Right forelimb (tissue), 1 donor: ENCODE measurements around the gene MT1B.
"Not testable (repeated sequence)": the region's sequence is repeated elsewhere in the genome, so short reads cannot be mapped to it uniquely, and the experiment has no call there.

Experiments used
- DNase-seq: peaks from one replicate; pipeline ENCODE4 v3.0.0-alpha.2; 2018

MT1B gene

DNA sequence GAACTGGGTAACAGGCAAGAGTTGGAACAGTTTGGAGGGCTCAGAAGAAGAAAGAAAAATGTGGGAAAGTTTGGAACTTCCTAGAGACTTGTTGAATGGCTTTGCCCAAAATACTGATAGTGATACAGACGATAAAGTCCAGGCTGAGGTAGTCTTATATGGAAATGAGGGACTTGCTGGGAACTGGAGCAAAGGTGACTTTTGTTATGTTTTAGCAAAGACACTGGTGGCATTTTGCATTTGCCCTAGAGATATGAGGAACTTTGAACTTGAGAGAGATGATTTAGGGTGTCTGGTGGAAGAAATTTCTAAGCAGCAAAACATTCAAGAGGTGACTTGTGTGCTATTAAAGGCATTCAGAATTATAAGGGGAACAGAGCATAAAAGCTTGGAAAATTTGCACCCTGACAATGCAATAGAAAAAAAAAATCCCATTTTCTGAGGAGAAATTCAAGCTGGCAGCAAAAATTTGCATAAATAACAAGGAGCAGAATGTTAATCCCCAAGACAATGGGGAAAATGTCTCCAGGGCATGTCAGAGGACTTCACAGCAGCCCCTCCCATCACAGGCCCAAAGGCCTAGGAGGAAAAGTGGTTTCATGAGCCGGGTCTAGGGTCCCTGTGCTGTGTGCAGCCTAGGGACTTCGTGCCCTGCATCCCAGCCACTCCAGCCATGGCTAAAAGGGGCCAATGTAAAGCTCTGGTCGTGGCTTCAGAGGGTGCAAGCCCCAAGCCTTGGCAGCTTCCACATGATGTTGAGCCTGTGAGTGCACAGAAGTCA, 29.8 kb upstream of the MT1B start:
- DNase-seq, result not testable (repeated sequence)

DNA sequence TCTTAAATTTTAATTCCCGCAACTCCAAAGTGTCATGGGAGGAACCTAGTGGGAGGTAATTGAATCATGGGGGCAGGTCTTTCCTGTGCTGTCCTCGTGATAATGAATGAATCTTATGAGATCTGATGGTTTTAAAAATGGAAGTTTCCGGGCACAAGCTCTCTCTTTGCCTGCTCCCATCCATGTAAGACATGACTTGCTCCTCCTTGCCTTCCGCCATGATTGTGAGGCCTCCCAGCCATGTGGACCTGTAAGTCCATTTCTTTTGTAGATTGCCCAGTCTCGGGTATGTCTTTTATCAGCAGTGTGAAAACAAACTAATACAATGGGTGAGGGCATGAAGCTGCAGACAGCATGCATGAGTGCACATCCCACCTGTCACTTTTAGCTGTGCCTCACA, 28.5 kb upstream of the MT1B start:
- not testable (repeated sequence) for DNase-seq

DNA sequence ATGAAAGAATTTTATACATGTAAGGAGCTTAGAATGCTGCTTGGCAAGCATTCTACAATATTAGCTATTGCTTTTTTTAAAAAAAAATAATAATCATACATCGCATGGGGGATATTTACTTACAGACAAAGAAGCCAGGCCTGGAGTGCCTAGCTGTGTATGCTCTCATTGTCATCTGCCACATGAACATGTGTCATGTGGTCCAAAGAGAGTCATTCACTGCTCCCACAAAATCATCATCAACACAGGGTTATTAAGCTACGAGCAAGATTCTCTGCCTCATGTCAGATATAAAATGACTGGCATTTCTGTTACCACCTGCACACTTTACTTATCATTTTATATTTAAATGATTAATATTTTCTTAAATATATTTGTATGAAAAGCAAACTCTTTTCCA, 28.0 kb upstream of the MT1B start:
- no peak for DNase-seq

DNA sequence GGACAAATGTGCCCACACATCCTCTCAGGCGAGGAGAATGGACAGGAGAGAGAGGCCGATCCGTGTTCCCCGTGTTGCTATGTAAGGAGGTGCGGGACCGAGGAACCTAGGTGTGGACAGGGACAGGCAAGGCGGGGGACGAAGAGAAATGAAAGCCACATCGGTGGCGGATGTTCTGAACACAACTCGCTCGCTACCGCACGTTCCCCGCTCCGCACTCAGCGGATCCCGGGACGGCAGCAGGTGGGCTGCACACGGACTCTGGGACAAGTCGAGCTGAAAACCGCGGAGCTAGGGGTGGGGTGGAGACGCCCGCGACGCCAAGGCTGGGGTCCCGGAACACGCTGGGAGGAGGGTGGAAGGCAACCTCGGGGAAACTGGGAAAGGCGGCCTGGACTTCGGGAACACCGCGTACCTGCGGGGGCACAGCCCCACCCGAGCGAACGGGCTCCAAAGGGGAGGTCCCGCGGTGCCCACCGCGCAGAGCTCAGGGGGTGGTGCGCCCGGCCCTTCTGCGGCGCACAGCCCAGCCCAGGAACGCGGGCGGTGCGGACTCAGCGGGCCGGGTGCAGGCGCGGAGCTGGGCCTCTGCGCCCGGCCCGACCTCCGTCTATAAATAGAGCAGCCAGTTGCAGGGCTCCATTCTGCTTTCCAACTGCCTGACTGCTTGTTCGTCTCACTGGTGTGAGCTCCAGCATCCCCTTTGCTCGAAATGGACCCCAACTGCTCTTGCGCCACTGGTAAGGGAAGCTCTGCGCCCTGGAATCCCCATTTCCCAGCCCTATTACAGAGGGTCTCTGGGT, 26.3 kb upstream of the MT1B start, which contains the start of gene MT1E:
Gene MT1E, plus strand, starts transcription at position 642 of the 803 bp plus-strand sequence. Its CDS starts 71 bp downstream, at position 713.
- DNase-seq, result peak; percentile 79

DNA sequence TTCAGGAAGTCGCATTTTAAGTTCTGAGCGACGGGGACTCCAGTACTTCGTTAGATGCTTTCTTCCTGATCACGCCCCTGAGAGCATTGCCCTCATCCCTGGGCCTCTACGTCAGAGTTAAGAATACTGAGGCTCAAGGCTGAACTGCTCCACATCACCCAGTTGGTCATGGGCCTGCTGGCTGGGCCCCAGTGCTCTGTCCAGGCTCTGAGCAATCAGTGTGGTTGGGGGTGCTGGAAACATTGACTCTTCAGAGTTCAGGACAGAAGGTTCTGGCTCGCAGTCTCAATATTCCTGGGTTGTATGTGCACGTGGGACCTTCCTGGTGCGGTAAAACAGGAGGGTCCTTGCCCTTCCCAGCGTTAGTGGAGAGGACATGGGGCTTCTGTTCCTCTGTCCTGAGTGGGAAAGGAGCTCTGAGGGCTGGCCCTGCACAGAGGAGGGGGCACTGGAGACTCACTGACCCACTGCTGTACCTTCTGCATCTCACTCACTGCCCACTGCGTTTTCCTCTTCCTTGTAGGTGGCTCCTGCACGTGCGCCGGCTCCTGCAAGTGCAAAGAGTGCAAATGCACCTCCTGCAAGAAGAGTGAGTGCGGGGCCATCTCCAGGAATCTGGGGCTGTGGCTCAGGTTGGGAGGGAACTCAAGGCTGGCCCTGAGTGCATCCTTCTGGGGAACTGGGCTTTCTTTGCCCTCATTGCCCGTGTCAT, 25.6 kb upstream of the MT1B start:
- no peak for DNase-seq

DNA sequence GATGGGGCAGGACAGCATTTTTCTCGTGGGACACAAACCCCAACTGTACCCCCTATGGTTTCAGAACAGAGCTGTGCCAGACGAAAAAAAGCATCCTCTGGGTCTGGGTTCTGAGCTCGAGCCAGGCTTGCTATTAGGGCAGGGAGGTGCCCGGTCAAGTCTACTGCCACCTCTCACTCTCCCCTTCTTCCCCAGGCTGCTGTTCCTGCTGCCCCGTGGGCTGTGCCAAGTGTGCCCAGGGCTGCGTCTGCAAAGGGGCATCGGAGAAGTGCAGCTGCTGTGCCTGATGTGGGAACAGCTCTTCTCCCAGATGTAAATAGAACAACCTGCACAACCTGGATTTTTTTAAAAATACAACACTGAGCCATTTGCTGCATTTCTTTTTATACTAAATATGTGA, 25.0 kb upstream of the MT1B start:
- no peak for DNase-seq

DNA sequence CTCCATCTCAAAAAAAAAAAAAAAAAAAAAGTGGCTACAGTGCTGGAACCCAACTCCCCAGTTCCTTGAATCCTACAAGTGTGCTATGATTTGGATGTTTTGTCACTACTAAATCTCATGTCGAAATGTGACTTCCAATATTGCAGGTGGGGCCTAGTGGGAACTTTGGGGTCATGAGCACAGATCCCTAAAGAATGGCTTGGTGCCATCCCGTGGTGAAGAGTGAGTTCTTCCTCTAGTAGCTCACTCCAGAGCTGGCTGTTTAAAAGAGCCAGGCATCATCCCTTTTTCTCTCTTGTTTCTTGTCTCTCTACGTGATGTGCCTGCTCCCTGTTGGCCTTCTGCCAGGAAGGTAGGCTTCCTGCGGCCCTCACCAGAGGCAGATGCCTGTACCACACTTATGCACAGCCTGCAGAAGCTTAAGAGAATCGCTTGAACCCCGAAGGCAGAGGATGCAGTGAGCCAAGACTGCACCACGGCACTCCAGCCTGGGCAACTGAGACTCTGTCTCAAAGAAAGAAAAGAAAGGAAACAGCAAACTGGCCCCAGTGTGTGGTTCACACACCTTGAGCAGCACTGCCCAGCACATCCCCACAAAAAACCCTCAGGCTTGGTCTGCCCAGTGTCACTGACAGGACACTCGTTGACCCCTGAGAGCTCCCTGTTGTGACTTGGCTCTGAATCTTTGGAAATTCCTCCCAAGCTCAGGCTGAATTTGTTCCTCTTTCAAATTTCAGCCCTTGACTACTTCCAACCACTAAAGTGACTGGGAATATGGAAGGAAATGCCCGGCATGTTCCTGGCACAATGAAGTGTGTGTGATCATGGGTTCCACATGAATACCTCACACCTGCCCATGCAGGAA, 23.0 kb upstream of the MT1B start:
- DNase-seq, result no peak

DNA sequence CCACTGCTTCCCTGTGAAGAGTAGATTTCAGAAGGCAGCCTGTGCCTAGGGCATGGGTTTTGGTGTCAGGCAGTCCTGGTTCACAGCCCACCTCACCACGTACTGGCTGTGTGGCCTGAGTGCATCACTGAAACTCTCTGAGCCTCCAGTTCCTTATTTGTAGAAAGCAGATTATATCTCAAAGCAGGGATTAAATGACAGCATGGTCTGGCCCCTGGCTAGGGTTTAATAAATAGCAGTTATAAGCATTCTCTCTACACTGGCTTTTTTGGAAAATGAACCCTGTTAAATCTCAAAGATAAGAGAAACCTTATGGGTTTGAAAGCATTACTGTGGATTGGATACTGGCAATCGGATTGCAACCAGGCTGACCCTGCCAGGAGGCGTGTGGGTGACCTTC, 22.2 kb upstream of the MT1B start:
- no peak for DNase-seq

DNA sequence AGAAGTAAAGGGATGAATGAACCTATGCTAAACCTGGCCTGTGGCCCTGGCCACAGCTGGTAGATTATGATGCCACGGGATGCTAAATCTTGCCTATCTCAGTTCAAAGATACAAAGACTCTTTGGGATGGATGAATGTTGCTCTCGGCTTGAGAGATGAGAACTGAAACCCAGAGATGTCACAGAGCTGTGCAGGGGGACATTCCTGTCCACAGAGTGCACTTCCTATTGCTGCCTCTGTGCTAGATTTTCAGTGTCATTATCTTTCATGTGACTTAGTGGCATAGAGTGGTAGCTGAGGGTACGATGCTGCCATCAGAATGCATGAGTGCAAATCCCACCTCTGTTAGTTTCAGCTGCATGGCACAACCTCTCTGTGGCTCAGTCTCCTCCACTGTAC, 21.6 kb upstream of the MT1B start:
- no peak for DNase-seq

DNA sequence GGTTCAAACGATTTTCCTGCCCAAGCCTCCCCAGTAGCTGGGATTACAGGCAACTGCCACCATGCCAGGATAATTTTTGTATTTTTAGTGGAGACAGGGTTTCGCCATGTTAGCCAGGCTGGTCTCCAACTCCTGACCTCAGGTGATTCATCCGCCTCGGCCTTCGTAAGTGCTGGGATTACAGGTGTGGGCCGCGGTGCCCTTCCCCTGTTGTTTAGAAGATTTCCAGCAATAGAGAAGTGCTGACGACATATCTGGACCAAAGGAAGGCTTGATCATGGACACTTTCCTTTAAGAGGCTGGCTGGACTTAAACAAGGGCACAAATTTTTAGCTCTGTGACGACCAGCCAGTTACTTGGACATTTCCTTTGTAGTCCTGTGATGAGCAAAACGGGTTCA, 20.5 kb upstream of the MT1B start:
- DNase-seq, result no peak

DNA sequence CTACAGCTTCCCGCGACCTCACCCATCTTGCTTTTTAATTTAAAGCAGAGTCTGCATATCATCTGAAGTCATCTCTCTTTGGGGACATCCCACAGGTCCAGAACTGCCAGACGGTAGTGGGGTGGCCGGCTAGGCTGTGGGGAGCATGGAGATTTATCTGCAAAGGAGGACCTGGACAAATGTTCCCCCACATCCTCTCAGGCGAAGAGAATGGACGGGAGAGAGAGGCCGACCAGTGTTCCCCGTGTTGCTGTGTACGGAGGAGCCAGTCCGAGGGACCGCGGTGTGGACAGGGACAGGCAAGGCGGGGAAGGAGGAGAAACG, 19.9 kb upstream of the MT1B start:
- DNase-seq, result peak; percentile 57

DNA sequence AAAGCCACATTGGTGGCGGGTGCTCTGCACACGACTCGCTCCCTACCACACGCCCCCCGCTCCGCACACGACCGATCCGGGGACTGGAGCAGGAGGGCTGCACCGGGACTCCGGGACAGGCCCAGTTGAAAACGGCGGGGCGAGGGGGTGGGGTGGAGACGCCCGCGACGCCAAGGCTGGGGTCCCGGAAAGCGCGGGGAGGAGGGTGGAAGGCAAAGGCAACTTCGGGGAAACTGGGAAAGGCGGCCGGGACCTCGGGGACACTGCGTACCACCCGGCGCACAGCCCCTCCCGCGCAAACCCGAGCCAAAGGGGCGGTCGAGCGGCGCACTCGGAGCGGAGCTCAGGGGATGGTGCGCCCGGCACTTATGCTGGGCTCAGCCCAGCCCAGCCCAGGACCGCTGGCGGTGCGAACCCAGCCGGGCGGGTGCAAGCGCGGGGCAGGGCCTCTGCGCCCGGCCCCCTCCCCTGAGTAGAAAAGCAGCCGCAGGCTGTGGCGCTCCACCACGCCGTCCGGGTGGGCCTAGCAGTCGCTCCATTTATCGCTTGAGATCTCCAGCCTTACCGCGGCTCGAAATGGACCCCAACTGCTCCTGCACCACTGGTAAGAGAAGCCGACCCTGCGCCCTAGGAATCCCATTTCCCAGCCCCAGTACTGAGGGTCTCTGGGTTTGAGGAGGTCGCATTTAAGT, 19.4 kb upstream of the MT1B start, which contains the start of gene MT1M:
Gene MT1M, plus strand, starts transcription at position 504 of the 692 bp plus-strand sequence. Its CDS starts 73 bp downstream, at position 577.
- DNase-seq, result peak; percentile 66

DNA sequence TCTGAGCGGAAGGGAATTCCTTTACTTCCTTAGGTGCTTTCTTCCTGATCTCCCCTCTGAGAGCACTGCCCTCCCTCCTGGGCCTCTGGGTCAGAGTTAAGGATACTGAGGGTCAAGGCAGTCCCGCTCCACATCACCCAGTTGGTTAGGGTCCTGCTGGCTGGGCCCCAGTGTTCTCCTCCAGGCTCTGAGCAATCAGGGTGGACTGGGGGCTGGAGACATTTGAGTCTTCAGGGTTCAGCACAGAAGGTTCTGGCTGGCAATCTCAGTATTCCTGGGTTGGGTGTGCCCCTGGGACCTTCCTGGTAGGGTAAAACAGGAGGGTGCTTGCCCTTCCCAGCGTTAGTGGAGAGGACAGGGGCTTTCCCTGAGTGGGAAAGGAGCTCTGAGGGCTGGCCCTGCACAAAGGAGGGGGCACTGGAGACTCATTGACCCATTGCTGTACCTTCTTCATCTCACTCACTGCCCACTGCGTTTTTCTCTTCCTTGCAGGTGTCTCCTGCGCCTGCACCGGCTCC, 18.8 kb upstream of the MT1B start:
- DNase-seq, result no peak

DNA sequence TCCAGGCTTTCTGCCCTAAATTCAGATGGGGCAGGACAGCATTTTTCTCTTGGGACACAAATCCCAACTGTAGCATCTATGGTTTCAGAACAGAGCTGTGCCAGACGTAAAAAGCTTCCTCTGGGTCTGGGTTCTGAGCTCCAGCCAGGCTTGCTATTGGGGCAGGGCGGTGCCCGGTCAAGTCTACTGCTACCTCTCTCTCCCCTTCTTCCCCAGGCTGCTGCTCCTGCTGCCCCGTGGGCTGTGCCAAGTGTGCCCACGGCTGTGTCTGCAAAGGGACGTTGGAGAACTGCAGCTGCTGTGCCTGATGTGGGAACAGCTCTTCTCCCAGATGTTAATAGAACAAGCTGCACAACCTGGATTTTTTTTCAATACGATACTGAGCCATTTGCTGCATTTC, 18.2 kb upstream of the MT1B start:
- no peak for DNase-seq

DNA sequence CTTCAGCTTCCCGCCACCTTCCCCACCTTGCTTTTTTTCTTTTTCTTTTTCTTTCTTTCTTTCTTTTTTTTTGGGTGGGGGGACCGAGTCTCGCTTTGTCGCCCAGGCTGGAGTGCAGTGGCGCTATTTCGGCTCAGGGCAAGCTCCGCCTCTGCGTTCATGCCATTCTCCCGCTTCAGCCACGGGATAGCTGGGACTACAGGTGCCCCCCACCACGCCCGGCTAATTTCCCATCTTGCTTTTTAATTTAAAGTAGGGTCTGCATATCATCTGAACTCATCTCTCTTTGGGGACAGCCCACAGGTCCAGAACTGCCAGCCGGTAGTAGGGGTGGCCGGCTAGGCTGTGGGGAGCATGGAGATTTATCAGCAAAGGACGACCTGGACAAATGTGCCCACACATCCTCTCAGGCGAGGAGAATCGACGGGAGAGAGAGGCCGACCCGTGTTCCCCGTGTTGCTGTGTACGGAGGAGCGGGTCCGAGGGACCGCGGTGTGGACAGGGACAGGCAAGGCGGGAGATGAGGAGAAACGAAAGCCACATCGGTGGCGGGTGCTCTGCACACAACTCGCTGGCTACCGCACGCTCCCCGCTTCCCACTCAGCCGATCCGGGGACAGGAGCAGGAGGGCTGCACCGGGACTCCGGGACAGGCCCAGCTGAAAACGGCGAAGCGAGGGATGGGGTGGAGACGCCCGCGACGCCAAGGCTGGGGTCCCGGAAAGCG, 16.8 kb upstream of the MT1B start:
- no peak for DNase-seq

DNA sequence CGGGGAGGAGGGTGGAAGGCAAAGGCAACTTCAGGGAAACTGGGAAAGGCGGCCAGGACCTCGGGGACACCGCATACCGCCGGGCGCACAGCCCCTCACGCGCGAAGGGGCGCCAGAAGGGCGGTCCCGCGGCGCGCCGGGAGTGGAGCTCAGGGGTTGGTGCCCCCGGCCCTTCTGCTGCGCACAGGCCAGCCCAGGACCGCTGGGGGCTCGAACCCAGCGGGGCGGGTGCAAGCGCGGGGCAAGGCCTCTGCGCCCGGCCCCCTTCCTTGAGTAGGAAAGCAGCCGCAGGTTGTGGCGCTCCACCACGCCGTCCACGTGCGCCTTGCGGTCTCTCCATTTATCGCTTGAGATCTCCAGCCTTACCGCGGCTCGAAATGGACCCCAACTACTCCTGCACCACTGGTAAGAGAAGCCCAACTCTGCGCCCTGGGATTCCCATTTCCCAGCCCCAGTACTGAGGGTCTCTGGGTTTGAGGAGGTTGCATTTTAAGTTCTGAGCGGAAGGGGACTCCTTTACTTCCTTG, 16.2 kb upstream of the MT1B start:
- no peak for DNase-seq

DNA sequence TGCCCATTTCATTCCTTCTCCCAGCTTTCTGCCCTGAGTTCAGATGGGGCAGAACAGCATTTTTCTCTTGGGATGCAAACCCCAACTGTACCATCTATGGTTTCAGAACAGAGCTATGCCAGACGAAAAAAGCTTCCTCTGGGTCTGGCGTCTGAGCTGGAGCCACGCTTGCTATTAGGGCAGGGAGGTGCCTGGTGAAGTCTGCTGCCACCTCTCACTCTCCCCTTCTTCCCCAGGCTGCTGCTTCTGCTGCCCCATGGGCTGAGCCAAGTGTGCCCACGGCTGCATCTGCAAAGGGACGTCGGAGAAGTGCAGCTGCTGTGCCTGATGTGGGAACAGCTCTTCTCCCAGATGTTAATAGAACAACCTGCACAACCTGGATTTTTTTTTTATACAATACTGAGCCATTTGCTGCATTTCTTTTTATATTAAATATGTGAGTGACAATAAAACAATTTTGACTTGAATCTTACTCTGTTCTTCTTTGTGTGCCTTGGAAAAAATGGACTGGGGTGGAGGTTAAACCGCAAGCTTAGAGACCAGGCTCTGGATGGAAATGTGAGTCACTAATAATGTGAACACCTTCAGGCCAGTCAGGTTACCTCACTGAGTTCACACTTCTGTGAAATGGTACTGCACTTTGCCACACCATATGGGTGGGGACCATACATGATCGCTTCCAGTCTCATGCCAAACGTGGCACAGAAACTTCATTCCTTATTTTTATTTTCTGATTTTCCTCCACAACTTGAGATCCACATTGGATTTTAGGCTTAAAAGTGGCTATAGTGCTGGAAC, 14.9 kb upstream of the MT1B start:
- no peak for DNase-seq

DNA sequence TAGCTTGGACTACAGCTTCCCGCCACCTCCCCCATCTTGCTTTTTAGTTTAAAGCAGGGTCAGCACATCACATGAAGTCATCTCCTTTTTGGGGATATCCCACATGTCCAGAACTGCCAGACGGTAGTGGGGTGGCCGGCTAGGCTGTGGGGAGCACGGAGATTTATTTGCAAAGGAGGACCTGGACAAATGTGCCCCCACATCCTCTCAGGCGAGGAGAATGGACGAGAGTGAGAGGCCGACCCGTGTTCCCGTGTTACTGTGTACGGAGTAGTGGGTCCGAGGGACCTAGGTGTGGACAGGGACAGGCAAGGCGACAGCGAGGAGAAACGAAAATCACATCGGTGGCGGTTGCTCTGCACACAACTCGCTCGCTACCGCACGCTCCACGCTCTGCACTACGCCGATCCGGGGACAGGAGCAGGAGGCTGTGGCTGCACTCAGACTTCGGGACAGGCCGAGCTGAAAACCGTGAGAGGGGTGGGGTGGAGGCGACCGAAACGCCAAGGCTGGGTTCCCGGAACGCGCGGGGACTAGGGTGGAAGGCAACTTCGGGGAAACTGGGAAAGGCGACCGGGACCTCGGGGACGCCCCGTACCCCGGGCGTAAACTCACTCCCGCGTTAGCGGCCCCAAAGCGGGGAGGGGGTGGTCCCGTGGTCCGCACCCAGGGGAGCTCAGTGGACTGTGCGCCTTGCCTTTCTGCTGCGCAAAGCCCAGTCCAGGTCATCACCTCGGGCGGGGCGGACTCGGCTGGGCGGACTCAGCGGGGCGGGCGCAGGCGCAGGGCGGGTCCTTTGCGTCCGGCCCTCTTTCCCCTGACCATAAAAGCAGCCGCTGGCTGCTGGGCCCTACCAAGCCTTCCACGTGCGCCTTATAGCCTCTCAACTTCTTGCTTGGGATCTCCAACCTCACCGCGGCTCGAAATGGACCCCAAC, 13.6 kb upstream of the MT1B start, which contains the start of gene MT1A:
Gene MT1A, plus strand, starts transcription at position 853 of the 937 bp plus-strand sequence. Its CDS starts 73 bp downstream, at position 926.
- DNase-seq, result no peak
